Stimulated activated CD4-positive, alpha-beta T cell treated with anti-CD3 and anti-CD28 coated beads, TNF-alpha, amount 100 ng/mL, for 24 hours (primary cell): ENCODE measurements around the gene SCRN1.
"Not testable (repeated sequence)": the region's sequence is repeated elsewhere in the genome, so short reads cannot be mapped to it uniquely, and the experiment has no call there.

ENCODE experiments used
- DNase-seq, 3 experiments: peaks; one replicate each; pipeline ENCODE4 v3.0.0-alpha.2; 2020; ENCODE audit warnings: low read depth in 3 of 3

The SCRN1 gene

DNA sequence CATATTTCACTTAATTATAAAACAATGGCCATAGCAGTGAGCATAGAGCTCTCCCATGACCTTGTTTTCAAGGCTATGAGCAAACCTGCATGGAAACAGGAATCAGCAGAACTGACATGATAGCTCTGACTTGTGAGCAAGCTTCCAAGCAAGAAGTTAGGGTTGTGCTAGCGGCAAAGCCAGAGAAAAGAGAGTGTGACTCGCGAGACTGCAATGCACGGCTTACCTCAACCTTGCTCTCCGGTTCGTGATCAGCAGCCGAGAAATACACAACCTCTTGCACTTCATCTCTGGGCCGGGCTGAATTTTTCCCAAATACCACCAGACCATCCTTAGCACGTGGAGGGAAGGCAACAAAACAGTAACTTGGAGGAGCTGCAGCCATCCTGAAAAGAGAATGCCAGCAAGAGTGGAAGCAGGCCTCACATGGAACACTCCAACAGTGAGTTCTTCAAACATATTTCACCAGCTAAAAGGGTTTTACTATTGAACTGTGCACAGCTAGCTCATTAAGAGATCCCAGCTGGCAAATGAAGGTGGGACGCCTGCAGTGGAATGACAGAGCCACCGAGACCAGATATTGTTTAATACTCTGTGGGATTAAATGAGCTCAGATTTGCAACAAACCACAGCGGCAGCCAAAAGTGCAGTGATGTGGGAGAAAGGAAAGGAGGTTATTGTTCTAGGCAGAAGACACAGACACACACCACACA is 20.8 kb downstream of the SCRN1 start:
- no peak for DNase-seq

DNA sequence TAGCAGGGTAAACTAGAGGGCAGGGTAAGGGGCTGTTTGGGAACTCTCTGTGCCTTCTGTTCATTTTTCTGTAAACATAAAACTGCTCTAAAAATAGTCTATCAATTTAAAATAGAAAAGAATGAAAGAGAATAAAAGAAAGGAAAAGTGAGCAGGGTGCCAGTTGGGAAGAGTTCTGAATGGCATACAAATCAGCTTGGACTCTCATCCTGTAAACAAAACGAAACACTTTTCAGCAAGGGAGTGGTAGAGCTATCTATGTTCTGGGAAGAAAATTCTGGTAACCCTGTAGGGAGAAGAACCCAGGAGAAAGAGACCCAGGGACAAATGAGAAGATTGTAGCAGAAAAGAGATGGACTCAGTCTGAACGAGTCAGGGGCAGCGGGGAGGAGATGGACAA is 24.6 kb downstream of the SCRN1 start:
- no peak for DNase-seq

DNA sequence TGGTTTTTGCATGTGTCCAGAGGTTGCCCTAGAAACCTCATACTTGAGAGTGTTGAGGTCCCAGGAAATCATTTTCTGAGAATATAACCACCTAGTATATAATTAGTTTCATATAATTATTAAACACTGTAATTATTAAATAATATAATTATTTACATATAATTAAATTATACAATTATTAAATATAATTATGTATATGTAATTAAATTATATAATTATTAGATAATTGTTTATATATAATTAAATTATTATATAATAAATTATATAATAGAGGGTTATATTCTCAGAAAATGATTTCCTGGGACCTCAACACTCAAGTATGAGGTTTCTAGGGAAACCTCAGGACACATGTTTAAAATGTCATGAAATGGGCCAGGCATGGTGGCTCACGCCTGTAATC is 27.6 kb downstream of the SCRN1 start:
- DNase-seq: no peak

DNA sequence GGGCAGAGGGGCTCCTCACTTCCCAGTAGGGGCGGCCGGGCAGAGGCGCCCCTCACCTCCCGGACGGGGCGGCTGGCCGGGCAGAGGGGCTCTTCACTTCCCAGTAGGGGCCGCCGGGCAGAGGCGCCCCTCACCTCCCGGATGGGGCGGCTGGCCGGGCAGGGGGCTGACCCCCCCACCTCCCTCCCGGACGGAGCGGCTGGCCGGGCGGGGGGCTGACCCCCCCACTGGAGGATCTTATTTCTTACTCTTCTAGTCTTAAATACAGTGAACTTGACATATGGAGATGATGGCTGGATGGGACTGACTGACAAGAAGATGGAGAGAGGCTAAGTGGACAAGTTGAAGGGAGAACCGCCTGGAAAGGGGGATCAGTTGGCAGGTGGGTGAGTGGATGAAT is 28.0 kb downstream of the SCRN1 start:
- DNase-seq: not testable (repeated sequence)

DNA sequence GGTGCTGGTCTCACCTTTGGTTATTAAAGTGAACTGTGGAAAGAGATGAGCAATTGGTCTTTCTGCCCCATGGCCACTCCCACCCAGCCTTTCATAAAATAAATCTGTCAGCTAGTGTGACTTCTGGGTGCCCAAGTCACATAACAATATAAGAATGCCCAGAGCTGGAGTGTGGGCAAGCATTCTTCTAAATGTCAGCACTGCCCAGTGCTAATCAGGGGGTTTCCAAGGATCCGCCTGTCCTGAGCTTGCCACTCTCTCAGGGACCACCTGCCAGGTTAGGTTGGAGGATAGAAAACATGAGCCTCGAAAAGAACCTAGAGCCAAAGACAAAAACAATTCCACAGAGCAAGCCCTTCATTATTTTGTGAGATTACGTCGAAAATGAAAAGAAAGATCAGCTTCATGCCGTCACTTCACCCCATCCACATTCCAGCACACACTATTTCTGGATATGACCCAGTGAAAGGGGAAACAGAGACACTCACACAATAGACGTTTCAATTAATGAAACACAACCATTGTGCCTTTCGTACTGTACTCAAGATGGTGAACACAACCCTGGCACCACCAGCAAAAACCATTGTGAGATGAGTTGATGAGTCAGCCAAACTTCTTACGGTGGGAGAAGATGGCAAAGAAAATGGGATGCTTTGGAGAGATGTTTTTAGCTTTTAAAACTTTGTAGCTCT is 30.8 kb downstream of the SCRN1 start:
- DNase-seq: no peak

DNA sequence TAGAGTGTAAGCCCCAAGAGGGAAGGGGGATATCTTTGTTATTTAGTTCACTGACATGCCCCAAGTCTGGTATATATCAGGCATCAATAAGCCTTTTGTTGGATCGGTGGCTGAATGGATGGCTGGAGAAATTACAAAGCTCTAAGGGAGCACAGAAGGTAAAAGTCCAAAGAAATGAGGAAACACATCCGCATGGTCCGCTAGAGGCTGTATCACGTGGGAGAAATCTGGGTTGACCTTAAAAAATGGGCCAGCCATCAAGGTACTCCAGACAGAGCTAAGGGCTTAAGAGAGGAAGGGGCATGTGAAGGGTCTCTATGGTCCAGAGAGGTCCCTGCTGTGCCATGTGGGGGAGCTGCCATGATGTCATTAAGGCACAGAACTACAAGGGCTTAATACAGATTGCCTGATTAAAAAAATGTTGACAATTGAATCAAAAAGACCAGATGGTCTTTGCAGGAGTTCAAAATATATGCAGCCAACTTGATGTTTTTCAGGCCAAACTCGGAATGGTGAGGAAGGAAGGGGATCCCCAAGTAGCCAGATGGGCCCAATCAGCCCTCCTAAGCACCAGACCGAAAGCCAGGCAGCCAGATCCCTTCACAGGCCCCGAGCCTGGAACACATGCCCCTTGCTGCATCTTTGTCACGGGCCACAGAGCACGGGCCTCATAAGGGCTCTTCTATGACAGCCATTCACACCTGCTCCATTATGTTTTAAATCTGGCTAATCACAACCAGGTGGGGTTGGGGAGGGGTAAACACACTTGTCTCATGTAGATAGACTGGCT is 31.9 kb downstream of the SCRN1 start:
- no peak for DNase-seq

DNA sequence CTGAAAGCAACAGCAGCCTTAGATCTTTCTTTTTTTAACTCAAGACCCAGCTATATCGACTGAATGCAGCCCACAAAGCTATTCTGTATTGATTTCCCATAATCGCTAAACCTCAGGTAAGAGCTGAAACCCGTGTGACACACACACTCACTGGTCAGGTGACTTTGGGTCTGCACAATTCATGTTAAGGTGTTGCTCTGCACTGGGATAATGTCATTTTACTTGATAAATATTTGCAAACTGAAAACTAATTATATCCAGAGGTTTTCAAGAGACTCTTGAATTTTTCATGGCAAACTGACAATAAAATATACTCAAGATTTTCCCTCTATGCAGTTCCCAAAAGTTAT is 33.1 kb downstream of the SCRN1 start:
- DNase-seq: no peak

DNA sequence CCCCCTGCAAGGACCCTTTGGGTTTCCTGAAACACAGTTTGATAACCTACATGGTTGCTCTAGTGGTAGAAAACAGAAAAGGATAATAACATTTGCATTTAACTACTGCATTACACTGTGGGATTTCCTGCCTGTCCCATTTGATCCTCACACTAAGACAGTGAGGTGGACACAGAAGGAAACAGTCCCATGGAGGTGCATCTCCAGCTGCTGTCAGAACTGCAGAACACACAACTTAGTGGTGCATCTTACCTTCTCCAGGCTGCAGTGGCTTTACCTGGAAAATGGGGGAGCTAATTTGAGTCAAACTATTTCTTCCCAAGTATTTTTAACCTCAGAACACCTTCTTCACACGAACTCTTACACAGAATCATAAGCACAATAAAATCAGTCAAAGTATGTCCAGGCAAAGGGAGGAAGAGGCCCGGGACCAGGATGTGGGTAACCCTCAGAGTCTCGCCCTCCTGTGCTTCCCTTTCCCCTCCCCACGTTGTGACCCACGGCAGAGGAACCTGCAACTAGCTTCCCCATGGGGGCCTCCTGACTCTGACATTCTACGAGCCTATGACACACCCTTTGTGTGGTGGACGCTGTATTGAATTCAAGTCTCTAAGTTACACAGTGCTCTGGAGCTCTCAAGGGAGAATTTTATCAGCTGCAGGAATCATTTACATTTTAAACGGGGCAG is 33.7 kb downstream of the SCRN1 start:
- no peak for DNase-seq

DNA sequence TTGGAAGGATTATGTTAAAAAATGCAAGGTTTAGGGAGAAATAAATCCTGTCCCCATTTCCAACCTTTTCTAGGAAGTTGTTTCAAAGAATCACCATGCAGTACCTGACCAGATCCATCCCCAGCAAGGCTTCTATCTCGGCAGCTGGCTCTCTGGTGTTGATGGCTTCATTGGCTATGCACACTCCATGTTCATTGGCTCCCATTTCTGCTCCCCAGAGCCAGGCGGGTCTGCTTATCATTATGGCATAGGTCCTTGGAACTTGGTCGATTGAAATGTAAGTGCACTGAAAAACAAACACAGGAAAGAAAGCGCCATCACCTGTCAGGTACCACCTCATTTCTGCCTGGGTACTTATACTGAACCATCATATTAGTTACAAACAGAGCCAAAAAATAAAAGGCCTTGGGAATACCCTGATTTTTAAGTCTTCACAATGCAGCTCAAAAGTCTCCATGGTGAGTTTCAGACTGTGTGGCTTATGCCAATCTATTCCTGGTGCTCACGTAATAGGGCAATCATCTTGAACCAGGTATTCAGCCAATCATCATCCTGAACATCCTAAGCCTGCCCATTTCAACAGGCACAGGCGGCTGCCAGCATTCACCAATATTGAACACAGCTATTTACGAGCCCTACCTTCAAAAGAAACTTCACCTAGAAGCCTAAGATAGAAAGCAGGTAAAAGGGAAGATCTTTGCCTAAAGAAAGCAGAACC is 34.4 kb downstream of the SCRN1 start:
- no peak for DNase-seq

DNA sequence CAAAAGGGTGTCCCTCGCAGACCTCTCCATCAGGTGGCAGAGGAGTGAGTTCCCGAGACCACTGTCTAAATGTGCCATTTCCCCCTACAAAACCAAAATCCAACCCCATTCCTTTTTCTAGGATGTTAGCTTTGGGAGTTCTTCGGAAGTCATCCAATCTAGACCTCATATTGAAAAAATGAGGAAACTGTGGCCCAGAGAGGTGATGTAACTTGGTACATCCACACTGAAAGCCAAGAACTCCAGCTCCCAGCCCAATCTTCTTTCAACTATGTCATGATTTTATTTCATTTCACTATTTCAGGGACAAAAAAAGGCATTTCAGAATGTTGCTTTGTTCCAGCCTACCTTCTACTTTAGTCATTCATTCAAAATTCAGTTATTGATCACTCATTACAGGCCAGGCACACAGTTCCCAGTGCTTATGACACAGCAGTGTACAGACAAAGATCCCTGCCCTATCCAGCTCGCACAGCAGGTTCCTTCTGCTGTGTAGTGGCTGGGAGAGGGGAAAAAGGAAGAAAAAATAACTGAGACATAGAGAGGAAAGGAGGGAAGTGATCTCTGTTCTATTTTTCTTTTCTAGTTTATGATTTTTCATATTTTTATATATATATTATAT is 35.8 kb downstream of the SCRN1 start:
- no peak for DNase-seq

DNA sequence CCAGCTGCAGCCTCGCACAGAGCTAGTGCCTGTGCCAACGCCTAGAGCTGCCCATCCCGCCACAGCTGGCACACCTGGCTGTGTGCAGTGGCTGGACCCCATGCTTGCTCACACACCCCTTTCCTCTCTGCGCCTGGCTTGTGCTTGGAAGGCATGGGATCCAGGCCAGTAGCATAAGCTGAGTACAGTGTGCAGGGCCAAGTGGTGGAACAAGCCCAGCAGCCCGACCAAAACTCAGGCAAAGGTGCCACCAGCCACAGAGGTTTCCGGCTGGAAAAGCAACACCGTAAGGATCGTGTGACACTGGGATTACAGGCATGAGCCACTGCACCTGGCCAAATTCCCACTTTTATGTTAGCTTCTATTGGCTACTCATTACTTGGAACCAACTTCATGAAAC is 38.4 kb downstream of the SCRN1 start:
- no peak for DNase-seq

DNA sequence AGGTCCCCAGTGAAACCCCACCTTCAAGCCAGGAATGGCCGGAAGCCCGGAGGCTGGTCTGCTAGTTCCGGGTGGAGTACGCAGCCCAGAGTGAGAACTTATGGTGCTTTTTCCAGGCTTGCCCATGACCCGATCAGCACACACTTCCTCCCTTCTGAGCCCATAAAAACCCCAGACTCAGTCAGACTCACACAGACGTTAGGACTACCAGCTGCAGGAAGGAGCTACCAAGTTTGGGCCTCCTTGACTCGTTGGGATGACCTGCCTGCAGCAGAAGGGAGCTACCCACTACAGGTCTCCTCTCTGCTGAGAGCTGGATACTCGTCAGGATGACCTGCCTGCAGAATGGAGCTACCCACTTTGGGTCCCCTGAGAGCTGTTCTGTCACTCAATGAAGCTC is 39.1 kb downstream of the SCRN1 start:
- no peak for DNase-seq

DNA sequence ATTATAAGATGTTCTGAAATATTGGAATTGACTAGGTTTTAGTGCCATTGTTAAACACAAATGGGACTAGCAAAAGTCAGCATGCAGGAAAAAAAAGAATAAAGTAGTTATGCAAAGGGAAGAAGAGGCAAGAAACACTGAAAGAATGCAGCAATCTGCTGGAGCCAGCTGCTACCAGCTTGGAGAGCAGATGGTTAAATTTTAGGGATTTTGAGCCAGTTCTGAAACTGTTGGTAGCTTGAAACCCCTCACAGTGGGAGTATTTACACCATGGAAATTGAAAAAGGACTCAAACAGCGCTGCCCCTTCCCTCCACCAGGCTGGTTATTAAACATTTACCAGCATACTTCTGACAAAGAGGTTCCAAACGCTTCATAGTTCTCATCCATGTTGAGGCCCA is 41.0 kb downstream of the SCRN1 start:
- DNase-seq: no peak

DNA sequence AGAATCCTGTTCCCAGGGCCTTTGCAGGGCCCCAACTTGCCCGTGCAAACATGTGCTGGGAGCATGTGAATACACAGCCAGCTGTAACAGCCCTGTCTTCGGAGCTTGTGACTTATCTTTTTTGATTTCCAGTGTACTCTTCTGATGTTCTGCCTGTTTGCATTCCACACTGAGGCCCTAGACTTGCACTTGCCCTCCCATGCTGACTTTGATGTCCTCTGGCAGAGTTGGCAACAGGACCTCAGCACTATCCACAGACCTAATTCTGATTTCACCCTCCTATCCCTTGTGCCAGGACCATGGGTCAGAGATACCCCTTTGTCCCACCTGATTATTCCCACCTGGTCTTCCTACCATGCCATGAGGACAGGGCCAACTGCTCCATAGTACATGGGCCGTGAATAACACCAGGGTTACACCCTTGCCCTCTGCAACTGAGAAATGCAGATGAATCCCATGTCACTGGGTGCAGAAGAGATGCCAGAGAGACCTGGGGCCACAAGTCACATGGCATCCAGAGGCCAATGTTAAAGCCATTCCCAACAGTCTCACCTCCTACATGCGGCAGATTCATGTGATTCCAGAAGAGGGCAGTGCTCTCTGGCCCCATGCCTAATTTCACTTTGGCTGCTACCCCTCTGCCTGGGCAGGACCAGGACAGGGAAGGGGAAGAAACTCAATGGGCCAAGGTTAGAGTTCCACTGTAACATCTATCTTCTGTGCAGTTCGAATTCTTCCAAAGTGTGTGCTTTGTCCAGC is 43.0 kb downstream of the SCRN1 start:
- no peak for DNase-seq

DNA sequence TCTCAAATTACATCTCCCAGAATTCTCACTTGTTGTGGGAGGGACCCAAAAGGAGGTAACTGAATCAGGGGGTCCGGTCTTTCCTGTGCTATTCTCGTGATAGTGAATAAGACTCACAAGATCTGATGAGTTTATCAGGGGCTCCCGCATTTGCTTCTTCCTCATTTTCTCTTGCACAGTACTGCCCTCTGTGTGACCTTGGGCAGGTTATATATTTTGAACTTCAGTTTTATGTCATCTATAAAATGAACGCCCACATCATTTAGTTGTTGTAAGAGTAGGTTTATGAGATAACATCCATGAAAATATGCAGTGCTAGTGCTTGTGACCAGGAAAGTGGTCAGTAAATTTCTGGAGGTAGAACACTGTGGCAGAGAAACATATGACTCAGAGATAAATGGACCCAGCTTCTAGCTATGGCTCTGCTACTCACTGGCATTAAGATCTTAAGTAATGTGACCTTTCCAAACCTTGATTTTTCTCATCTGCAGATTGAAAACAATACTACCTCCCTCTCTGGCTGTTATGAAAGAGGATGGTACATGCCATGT is 44.3 kb downstream of the SCRN1 start:
- no peak for DNase-seq

DNA sequence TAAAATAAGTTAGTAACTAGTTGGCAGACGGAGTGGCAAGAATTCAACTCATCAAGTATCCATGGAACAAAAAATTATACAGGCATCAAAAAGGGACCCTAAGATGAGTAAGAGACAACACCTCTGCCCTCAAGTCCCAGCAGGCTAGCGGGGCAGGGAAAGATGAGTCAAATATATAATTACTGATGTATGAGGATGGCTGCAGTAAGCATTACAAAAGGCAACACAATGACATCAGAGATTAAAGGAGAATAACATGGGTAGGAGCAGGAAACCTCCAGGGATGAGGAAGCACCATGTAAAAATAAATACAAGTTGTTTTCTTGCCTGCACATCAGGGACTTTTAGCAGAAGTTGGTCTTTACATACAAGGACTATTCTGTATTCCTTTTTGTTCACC is 49.4 kb downstream of the SCRN1 start:
- DNase-seq: no peak

DNA sequence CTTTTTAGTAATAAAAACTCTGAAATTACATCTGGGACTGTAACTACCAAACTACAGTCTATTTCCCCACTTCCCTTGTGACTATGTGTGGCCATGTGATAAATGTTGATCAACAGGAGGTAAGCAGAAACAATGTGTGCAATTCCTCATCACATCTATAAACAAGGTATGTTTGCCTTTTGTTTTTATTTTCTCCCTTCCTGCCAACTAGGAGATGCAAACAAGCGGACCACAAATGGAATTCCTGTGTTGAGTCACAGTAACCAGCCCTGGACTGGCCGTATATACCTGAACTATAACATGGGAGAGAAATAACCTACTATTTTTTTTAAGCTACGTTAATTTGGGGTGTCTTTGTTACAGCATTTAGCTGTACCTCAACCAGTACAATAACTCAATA is 52.5 kb downstream of the SCRN1 start:
- DNase-seq: no peak

DNA sequence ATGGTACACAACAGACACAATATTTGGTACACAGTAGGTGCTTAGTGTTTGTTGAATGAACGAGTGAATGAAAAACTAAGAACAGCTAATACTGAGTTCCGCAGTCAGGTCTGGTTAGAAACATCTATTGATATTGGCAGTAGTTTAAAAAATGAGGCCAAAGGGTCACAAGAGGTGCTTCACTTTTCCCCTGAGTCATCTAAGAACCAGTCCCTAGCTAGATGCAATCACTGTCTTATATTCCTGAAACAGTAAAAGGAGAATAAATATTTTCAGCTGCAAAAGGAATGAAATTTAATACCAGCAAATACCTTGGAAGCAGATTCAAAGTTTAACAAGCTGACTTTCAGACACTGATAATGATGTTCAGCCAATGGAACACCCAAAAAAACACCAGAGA is 54.5 kb downstream of the SCRN1 start:
- no peak for DNase-seq

DNA sequence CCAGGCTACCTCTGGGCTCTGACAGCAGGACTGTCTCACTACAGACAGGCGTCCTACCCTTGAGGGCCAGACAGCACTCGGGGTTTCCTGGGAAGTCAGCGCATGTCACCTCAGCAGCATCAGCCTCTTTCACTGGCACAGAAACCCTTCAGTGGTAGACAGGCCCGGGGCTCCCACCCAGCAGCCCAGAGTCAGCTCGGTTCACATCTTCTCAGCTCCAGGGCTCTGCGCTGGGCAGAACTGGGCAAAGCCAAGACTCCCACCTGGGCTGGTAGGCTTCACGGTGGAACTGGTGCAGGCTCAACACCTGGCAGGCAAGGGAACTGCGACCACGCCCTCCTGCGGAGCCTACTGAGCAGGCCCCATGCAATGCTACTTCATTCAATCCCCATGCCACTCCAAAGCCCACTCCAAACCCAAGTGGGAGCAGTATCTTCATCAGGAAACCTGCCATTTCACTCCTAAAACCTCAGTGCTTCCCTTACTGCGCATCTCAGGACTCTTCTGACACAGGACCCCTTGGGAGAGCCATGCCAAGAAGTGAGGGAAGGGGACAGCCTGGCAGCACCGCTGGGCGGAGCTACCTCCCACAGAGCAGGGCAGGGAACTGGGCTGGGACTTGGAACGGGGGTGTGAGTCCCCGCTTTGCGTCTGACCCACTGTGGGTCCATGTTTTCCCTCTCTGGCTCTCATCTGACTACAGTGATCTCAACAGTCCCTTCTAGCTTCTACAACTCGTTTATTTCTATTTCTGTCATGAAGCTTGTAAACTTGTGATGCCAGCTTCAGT is 60.4 kb downstream of the SCRN1 start:
- no peak for DNase-seq
